Measurements from ENCODE around the gene LRFN4. TPM values are rescaled to one million over a fixed set of nuclear protein-coding genes. Genes with fewer than 3 reads are reported as not detected.

LRFN4 gene
- total RNA-seq, 4 donors from 2014 or later: 7.1 to 17.5 (median 9.2) TPM

DNA sequence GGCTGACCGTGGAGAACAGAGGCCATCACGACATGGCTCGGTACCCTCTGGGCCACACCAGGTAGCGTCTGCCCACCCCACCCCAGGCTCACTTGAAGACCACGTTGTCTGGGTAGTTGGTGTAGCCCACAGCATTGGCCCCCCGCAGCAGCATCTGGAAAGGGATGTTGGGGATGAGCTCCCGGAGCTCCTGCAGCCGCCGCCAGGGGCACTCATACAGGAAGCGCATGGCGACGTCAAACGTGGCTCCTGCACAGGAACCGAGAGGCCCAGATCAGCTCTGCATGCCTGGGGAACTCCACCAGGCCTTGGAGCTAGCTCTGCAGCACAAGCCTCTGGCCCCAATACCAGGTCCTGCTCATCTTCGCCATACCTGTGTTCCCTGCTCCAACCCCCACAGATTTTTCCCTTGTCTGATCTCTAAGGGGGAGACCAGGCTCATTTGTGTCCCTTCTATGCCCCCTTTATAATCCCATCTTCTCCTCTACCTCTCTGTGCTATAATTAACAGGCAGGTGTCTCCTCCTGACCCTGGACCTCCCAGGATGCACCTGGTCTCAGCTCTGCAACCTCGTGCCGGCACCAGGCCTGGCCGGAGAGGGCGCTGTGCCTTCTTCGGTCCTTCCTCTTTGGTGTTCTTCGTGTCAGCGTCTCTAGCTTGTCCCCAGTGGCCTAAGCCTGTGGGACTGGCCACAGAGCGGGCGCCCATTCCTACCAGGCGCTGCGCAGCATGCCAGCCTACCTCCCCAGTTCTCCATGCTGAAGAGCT, 5.0 kb upstream of the LRFN4 start:
- Histone ChIP-seq H3K9me3 (no peaks in the 10 kb centered on the region), H3K27ac (no peak overlapping the region), H3K27me3 (no peaks in the 10 kb centered on the region), H3K36me3 (peaks cover 0 to 37% of the 10 kb centered on the region in 2 donors), H3K4me3 (no peak overlapping the region), H3K4me1 (peaks cover 0 to 13% (median 8%) of the 10 kb centered on the region in 3 donors)
- no peak for ATAC-seq
- TF ChIP-seq EP300 (IDR thresholded peaks at IDR 0.05) (no peak), POLR2AphosphoS5 (IDR thresholded peaks at IDR 0.05) (no peak), POLR2A (IDR thresholded peaks at IDR 0.05) (no peak)
- TF ChIP-seq, protein P1, sequence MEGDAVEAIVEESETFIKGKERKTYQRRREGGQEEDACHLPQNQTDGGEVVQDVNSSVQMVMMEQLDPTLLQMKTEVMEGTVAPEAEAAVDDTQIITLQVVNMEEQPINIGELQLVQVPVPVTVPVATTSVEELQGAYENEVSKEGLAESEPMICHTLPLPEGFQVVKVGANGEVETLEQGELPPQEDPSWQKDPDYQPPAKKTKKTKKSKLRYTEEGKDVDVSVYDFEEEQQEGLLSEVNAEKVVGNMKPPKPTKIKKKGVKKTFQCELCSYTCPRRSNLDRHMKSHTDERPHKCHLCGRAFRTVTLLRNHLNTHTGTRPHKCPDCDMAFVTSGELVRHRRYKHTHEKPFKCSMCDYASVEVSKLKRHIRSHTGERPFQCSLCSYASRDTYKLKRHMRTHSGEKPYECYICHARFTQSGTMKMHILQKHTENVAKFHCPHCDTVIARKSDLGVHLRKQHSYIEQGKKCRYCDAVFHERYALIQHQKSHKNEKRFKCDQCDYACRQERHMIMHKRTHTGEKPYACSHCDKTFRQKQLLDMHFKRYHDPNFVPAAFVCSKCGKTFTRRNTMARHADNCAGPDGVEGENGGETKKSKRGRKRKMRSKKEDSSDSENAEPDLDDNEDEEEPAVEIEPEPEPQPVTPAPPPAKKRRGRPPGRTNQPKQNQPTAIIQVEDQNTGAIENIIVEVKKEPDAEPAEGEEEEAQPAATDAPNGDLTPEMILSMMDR (IDR thresholded peaks at IDR 0.05): no peak
- 50 to 55% methylated on average over 2 to 4 of the region's 26 CpGs for WGBS, 2 donors (ENCODE audit: low coverage in 1 of 2)

DNA sequence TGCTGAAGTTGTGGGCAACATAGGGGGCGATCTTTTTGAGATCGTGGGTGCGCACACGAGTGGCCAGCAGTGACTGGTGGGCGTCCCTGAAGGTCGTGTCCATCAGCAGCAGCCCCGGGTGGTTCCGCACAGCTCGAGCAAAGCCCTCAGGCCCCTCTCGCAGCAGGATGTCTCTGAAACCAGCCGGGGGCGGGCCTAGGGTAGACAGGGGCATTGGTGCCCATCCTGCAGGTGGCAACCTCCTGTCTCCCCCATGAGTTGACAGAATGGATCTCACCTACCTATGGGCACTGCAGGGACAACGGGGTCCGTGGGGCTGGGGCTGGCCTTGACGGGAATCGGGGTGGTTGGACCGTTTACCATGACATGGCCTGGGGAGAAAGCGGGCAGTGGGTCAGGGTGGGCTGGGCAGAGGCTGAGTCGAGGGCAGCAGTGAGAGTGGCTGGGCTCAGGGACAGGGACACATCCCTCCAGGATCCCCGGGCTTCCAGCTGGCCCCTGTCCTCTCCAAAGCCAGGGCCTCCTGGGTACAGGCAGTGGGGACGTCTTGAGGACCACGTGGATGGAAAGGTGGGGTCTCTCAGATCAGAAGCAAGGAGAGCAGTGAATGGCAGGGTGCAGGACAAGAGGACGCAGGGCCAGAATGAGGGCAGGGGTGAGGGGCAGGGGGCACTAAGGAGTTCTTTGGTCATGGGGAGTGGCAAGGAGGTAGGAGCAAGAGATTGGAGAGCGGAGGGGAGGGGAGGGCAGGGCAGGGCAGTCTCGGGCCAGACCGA, 4.2 kb upstream of the LRFN4 start:
- 83% methylated on average over 3 to 6 of the region's 26 CpGs for WGBS, 2 donors (ENCODE audit: low coverage in 1 of 2)
- TF ChIP-seq EP300 (IDR thresholded peaks at IDR 0.05) (no peak), POLR2AphosphoS5 (IDR thresholded peaks at IDR 0.05) (no peak), POLR2A (IDR thresholded peaks at IDR 0.05) (no peak)
- TF ChIP-seq, protein P1 (IDR thresholded peaks at IDR 0.05): no peak

DNA sequence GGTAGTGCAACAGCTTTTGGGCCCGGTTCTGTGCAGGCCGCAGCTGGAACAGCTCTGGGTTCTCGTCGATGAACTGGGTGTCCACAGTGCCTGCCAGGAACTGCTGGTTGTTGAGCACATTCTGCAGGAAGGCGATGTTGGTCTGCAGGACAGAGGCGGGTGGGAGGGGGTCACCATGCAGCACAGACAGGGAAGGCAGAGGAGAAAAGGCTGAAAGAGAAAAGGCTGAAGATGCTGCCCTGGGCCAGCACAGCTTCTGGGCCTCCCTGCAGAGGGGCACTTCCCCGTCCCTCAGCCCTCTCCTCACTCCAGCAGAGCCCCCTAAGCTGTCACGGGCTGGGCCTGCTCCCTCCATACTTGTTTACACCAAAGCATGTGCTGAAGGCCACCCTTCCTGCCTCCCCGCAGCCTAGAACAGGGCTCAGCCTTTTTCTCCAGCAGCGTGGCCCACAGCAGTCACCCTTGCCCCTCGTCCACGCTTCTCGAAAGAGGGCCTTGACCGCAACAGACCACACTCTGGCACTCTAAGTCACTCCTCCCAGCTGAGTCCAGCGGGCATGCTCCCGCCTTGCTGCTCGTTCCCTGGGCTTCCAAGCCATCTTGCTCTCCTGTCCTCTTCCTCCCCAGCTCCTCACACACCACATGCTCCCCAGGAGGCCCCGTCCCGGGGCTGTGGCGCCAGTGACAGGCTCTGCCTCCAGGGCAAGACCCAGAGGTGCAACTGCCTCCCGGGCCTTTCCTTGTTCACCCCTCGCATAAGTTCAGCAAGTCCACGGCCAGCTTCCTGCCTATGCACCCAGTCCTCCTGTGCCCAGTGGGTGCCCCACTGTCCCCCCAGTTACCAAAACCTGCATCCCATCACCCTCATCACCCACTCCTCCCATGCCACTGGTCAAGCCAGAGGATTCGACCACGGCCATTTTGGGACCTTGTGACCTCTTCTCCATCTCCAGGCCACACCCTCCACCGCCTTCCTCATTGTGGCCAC, 3.3 kb upstream of the LRFN4 start:
- H3K4me1 ChIP-seq: peaks cover 0 to 26% (median 8%) of the 10 kb centered on the region in 3 donors
- TF ChIP-seq POLR2A (IDR thresholded peaks at IDR 0.05) (no peak), EP300 (IDR thresholded peaks at IDR 0.05) (no peak), POLR2AphosphoS5 (IDR thresholded peaks at IDR 0.05) (no peak)
- TF ChIP-seq, protein P1 (IDR thresholded peaks at IDR 0.05): no peak
- ATAC-seq: no peak
- H3K27ac ChIP-seq: no peak overlapping the region
- H3K27me3 ChIP-seq: no peaks in the 10 kb centered on the region
- no peaks in the 10 kb centered on the region for H3K9me3 ChIP-seq
- H3K4me3 ChIP-seq: no peak overlapping the region
- WGBS, 2 donors (ENCODE audit: low coverage in 1 of 2): 86 to 92% methylated on average over 9 to 15 of the region's 26 CpGs
- H3K36me3 ChIP-seq: peaks cover 0 to 27% of the 10 kb centered on the region in 2 donors

More for the DNA sequence above, 4.2 kb upstream of the LRFN4 start:
- H3K27me3 ChIP-seq: no peaks in the 10 kb centered on the region
- peaks cover 0 to 29% of the 10 kb centered on the region in 2 donors for H3K36me3 ChIP-seq
- H3K27ac ChIP-seq: no peak overlapping the region
- no peak for ATAC-seq
- peaks cover 0 to 19% (median 8%) of the 10 kb centered on the region in 3 donors for H3K4me1 ChIP-seq
- H3K4me3 ChIP-seq: no peak overlapping the region
- H3K9me3 ChIP-seq: no peaks in the 10 kb centered on the region

DNA sequence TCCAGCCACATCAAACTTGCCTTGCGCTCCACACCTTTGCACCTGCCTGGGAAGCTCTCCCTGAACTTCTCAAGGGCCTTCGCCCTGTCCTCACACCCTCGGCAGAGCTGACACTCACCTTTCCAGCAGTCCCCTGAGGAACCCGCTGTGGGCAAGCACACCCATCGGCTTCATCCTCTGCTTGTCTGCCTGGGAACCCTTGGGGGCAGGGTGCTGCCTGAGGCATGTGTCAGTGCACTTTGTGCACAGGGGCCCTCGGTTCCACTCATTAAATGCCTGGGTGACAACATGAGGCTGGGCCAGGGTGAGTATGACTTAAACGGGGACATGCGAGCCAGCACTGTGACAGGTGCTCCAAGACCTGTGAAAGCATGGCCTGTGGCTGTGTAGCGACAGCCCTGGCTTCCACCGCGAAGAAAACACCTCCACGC, 2.6 kb upstream of the LRFN4 start:
- TF ChIP-seq EP300 (IDR thresholded peaks at IDR 0.05): no peak
- no peak overlapping the region for H3K27ac ChIP-seq
- H3K36me3 ChIP-seq: peaks cover 0 to 27% of the 10 kb centered on the region in 2 donors
- H3K27me3 ChIP-seq: no peaks in the 10 kb centered on the region
- no peak for ATAC-seq
- 91 to 92% methylated on average over 4 to 5 of the region's 12 CpGs for WGBS, 2 donors (ENCODE audit: low coverage in 1 of 2)
- peaks cover 0 to 26% (median 8%) of the 10 kb centered on the region in 3 donors for H3K4me1 ChIP-seq
- H3K4me3 ChIP-seq: no peak overlapping the region
- H3K9me3 ChIP-seq: no peaks in the 10 kb centered on the region
